SK-N-SH treated with all-trans-retinoic acid at 6 μM for 48 hours (cell line): ENCODE results near the gene TMEM91.

Experiments
- ATAC-seq: fragments of 200-7000 bp; cut with Tn5 transposase; 3 replicates; pipeline ENCODE4 v1.9.1; 2020; ENCODE audit warnings: mild to moderate bottlenecking, moderate library complexity
- ARNTL ChIP-seq: fragments of 450-650 bp; formaldehyde crosslinking; IDR thresholded peaks from 2 replicates; pipeline ENCODE4 v1.5.0; 2020; ENCODE audit warnings: low read depth, mild to moderate bottlenecking, moderate library complexity, borderline replicate concordance
- BACH2 ChIP-seq: fragments of 250-450 bp; sonication (Bioruptor Pico); IDR thresholded peaks from 2 replicates; pipeline ENCODE4 v1.9.0; 2021; ENCODE audit warnings: mild to moderate bottlenecking, borderline replicate concordance
- CREB5 ChIP-seq: fragments of 250-450 bp; sonication (Bioruptor Pico); IDR thresholded peaks from 2 replicates; pipeline ENCODE4 v1.5.1; 2020; ENCODE audit warnings: low read depth, mild to moderate bottlenecking, moderate library complexity
- CSDC2 ChIP-seq: fragments of 250-450 bp; sonication (Bioruptor Pico); IDR thresholded peaks from 2 replicates; pipeline ENCODE4 v1.5.0; 2020; ENCODE audit warnings: mild to moderate bottlenecking, moderate library complexity
- ESRRG ChIP-seq: fragments of 250-450 bp; sonication (Bioruptor Pico); IDR thresholded peaks from 2 replicates; pipeline ENCODE4 v1.6.1; 2021; ENCODE audit warnings: mild to moderate bottlenecking
- ISL1 ChIP-seq: fragments of 250-450 bp; sonication (Bioruptor Pico); IDR thresholded peaks from 2 replicates; pipeline ENCODE4 v2.1.2; 2022; ENCODE audit warnings: mild to moderate bottlenecking, moderate library complexity
- OSR1 ChIP-seq: fragments of 250-450 bp; sonication (Bioruptor Pico); IDR thresholded peaks from 2 replicates; pipeline ENCODE4 v1.8.0; 2022; ENCODE audit warnings: moderate library complexity, mild to moderate bottlenecking, inconsistent platforms
- PATZ1 ChIP-seq: fragments of 250-450 bp; sonication (Bioruptor Pico); IDR thresholded peaks from 2 replicates; pipeline ENCODE4 v1.8.0; 2020; ENCODE audit warnings: mild to moderate bottlenecking, moderate library complexity, borderline replicate concordance
- POU6F1 ChIP-seq: fragments of 250-450 bp; sonication (Bioruptor Pico); IDR thresholded peaks from 2 replicates; pipeline ENCODE4 v1.8.0; 2021; ENCODE audit warnings: low read depth, mild to moderate bottlenecking, moderate library complexity, borderline replicate concordance
- PPARA ChIP-seq: fragments of 250-450 bp; sonication (Bioruptor Pico); IDR thresholded peaks from 2 replicates; pipeline ENCODE4 v1.5.0; 2020; ENCODE audit warnings: mild to moderate bottlenecking, borderline replicate concordance
- RARB ChIP-seq: fragments of 250-450 bp; sonication (Bioruptor Pico); IDR thresholded peaks from 2 replicates; pipeline ENCODE4 v1.8.0; 2021; ENCODE audit warnings: mild to moderate bottlenecking, moderate library complexity
- SNAI2 ChIP-seq: fragments of 250-450 bp; sonication (Bioruptor Pico); IDR thresholded peaks from 2 replicates; pipeline ENCODE4 v1.5.0; 2020; ENCODE audit warnings: mild to moderate bottlenecking, moderate library complexity
- TOX ChIP-seq: fragments of 250-450 bp; sonication (Bioruptor Pico); IDR thresholded peaks from 2 replicates; pipeline ENCODE4 v1.8.0; 2021; ENCODE audit warnings: mild to moderate bottlenecking, moderate library complexity, borderline replicate concordance
- TSHZ2 ChIP-seq: fragments of 250-450 bp; sonication (Bioruptor Pico); IDR thresholded peaks from 2 replicates; pipeline ENCODE4 v1.5.0; 2020; ENCODE audit warnings: mild to moderate bottlenecking, moderate library complexity
- ZC3H10 ChIP-seq: fragments of 250-450 bp; sonication (Bioruptor Pico); IDR thresholded peaks from 2 replicates; pipeline ENCODE4 v1.5.1; 2021; ENCODE audit warnings: mild to moderate bottlenecking, moderate library complexity
- ZFP3 ChIP-seq: fragments of 250-450 bp; sonication (Bioruptor Pico); IDR thresholded peaks from 2 replicates; pipeline ENCODE4 v1.5.0; 2020; ENCODE audit warnings: mild to moderate bottlenecking, moderate library complexity
- ZFP30 ChIP-seq: fragments of 450-650 bp; formaldehyde crosslinking; IDR thresholded peaks from 2 replicates; pipeline ENCODE4 v1.5.0; 2022; ENCODE audit warnings: mild to moderate bottlenecking, moderate library complexity
- ZNF565 ChIP-seq: fragments of 450-650 bp; formaldehyde crosslinking; conservative IDR thresholded peaks from 2 replicates; pipeline ENCODE4 v1.5.0; 2020; ENCODE audit warnings: low read depth, mild to moderate bottlenecking, moderate library complexity
- ZNF8 ChIP-seq: fragments of 450-650 bp; formaldehyde crosslinking; IDR thresholded peaks from 2 replicates; pipeline ENCODE4 v1.5.0; 2020; ENCODE audit warnings: mild to moderate bottlenecking, moderate library complexity

Gene TMEM91

GRCh38 chr19:41332468-41332867 is 43.9 kb upstream of the TMEM91 start:
- no peak for ATAC-seq

GRCh38 chr19:41334793-41335192 is 41.5 kb upstream of the TMEM91 start:
- ATAC-seq, result no peak
- TF ChIP-seq POU6F1 (CRISPR knock-in tag) (no peak), ZC3H10 (no peak), ISL1 (CRISPR knock-in tag) (no peak), CSDC2 (CRISPR knock-in tag) (no peak), CREB5 (CRISPR knock-in tag) (no peak), ZNF565 (CRISPR knock-in tag) (no peak), ZFP30 (CRISPR knock-in tag) (no peak), BACH2 (CRISPR knock-in tag) (no peak)

More at GRCh38 chr19:41332468-41332867, 43.9 kb upstream of the TMEM91 start:
- no peak for TF ChIP-seq ZFP30 (CRISPR knock-in tag)
- no peak for TF ChIP-seq OSR1 (CRISPR knock-in tag)

- ATAC-seq, result no peak
- TF ChIP-seq ZNF8, result no peak
- no peak for TF ChIP-seq TOX (CRISPR knock-in tag)
- no peak for TF ChIP-seq PPARA
- TF ChIP-seq TSHZ2 (CRISPR knock-in tag), result no peak
These were observed 40.9 kb upstream of the TMEM91 start for GRCh38 chr19:41335467-41335866.

GRCh38 chr19:41339936-41340335 is 36.4 kb upstream of the TMEM91 start:
- TF ChIP-seq ARNTL (no peak), RARB (CRISPR knock-in tag) (no peak), CSDC2 (CRISPR knock-in tag) (no peak), SNAI2 (CRISPR knock-in tag) (no peak), OSR1 (CRISPR knock-in tag) (peak; percentile 85; the same call in 1 of the 2 replicates), CREB5 (CRISPR knock-in tag) (no peak)
- ATAC-seq, result peak; percentile 53; the same call in 2 of the 3 replicates

GRCh38 chr19:41341669-41342490 is 34.5 kb upstream of the TMEM91 start:
- ATAC-seq, result no peak
- TF ChIP-seq CREB5 (CRISPR knock-in tag), result no peak
- TF ChIP-seq OSR1 (CRISPR knock-in tag), result no peak
- no peak for TF ChIP-seq ARNTL
- no peak for TF ChIP-seq ZFP30 (CRISPR knock-in tag)
- no peak for TF ChIP-seq ZFP3 (CRISPR knock-in tag)
- TF ChIP-seq RARB (CRISPR knock-in tag), result no peak
- no peak for TF ChIP-seq ESRRG (CRISPR knock-in tag)
- TF ChIP-seq SNAI2 (CRISPR knock-in tag), result no peak
- TF ChIP-seq ZNF8, result no peak
- no peak for TF ChIP-seq POU6F1 (CRISPR knock-in tag)
- TF ChIP-seq ISL1 (CRISPR knock-in tag), result no peak
- no peak for TF ChIP-seq BACH2 (CRISPR knock-in tag)
- TF ChIP-seq PATZ1 (CRISPR knock-in tag), result no peak
